Endothelial cell (in vitro differentiated cells): ENCODE results near the gene RFTN2. TPM values are rescaled to one million over a fixed set of nuclear protein-coding genes. Genes with fewer than 3 reads are reported as not detected.
"Not testable (repeated sequence)": the region's sequence is repeated elsewhere in the genome, so short reads cannot be mapped to it uniquely, and the experiment has no call there.

ENCODE experiments used
- DNase-seq: peaks from one replicate; pipeline ENCODE4 v3.0.0; 2021; ENCODE audit warnings: low spot score
- H3K27ac Mint-ChIP-seq: one replicate; pipeline ENCODE4 v1.8.0; 2021; ENCODE audit warnings: mixed read lengths, inconsistent platforms; ENCODE audit not compliant: unreplicated experiment
- H3K27me3 Mint-ChIP-seq: one replicate; pipeline ENCODE4 v1.8.0; 2021; ENCODE audit warnings: mild to moderate bottlenecking, moderate library complexity, mixed read lengths, inconsistent platforms; ENCODE audit not compliant: unreplicated experiment
- H3K36me3 Mint-ChIP-seq: one replicate; pipeline ENCODE4 v1.8.0; 2021; ENCODE audit warnings: mild to moderate bottlenecking, low read depth, mixed read lengths, inconsistent platforms; ENCODE audit not compliant: unreplicated experiment
- H3K4me1 Mint-ChIP-seq: one replicate; pipeline ENCODE4 v1.8.0; 2021; ENCODE audit warnings: mild to moderate bottlenecking, mixed read lengths, inconsistent platforms; ENCODE audit not compliant: unreplicated experiment
- H3K4me3 Mint-ChIP-seq: one replicate; pipeline ENCODE4 v1.8.0; 2021; ENCODE audit warnings: mild to moderate bottlenecking, mixed read lengths, inconsistent platforms; ENCODE audit not compliant: unreplicated experiment
- H3K9me3 Mint-ChIP-seq: one replicate; pipeline ENCODE4 v1.8.0; 2021; ENCODE audit warnings: mixed read lengths, inconsistent platforms; ENCODE audit not compliant: unreplicated experiment
- CTCF ChIP-seq: fragments of 200-600 bp; sonication (generic); IDR thresholded peaks from one replicate; pipeline ENCODE4 v1.5.0; 2021; ENCODE audit warnings: antibody characterized with exemption; ENCODE audit not compliant: unreplicated experiment
- total RNA-seq: library from RNA; stranded (reverse); fragmentation: NEBNext Ultra II Directional; extraction: Animal tissue kit (Norgen Biotek cat#: 25700); gene quantifications from one replicate; pipeline ENCODE4 v1.2.1, GENCODE V29; 2021; ENCODE audit not compliant: unreplicated experiment

Gene RFTN2
- total RNA-seq, 1 donor from 2014 or later, result 27.2 TPM

GRCh38 chr2:197591339-197592072, 83.9 kb downstream of the RFTN2 start:
- no peak for DNase-seq
- H3K36me3 Mint-ChIP-seq, result peaks cover 43% of the 10 kb centered on the region
- no peak for TF ChIP-seq CTCF
- H3K4me3 Mint-ChIP-seq, result no peak overlapping the region
- H3K4me1 Mint-ChIP-seq, result peaks cover 2% of the 10 kb centered on the region
- H3K27me3 Mint-ChIP-seq, result peaks cover 2% of the 10 kb centered on the region
- no peaks in the 10 kb centered on the region for H3K9me3 Mint-ChIP-seq
- H3K27ac Mint-ChIP-seq, result no peak overlapping the region

GRCh38 chr2:197587255-197587654, 88.1 kb downstream of the RFTN2 start:
- H3K9me3 Mint-ChIP-seq, H3K27me3 Mint-ChIP-seq, H3K27ac Mint-ChIP-seq, DNase-seq, H3K4me1 Mint-ChIP-seq, H3K4me3 Mint-ChIP-seq: not testable (repeated sequence)
- peaks cover 24% of the 10 kb centered on the region for H3K36me3 Mint-ChIP-seq

DNA sequence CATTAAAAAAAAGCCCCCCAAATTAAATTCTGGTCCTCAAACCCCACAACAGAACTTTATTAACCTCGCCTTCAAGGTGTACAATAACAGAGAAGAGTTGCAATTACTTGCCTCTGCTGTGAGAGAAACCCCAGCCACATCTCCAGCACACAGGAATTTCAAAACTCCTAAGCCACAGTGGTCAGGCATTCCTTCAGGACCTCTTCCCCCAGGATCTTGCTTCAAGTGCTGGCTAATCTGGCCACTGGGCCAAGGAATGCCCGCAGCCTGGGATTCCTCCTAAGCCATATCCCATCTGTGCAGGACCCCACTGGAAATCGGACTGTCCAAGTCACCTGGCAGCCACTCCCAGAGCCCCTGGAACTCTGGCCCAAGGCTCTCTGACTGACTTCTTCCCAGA, 95.2 kb downstream of the RFTN2 start:
- H3K36me3 Mint-ChIP-seq, H3K27ac Mint-ChIP-seq, H3K27me3 Mint-ChIP-seq, H3K4me3 Mint-ChIP-seq, H3K9me3 Mint-ChIP-seq, DNase-seq: not testable (repeated sequence)
- peaks cover 11% of the 10 kb centered on the region for H3K4me1 Mint-ChIP-seq

DNA sequence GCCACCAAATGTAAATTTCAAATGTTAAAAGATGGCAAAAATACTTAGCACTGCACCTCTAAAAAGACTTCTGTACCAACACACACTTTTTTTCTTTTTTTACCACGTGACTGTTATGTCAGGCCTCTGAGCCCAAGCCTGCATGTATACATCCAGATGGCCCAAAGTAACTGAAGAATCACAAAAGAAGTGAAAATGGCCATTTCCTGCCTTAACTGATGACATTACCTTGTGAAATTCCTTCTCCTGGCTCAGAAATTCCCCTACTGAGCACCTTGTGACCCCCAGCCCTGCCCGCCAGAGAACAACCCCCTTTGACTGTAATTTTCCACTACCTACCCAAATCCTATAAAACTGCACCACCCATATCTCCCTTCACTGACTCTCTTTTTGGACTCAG, 97.1 kb downstream of the RFTN2 start:
- H3K9me3 Mint-ChIP-seq, result peaks cover 11% of the 10 kb centered on the region

GRCh38 chr2:197577446-197577845, 97.9 kb downstream of the RFTN2 start:
- no peak overlapping the region for H3K4me3 Mint-ChIP-seq
- H3K9me3 Mint-ChIP-seq, result peaks cover 16% of the 10 kb centered on the region
- peaks cover 11% of the 10 kb centered on the region for H3K4me1 Mint-ChIP-seq
- H3K27me3 Mint-ChIP-seq, result peaks cover 6% of the 10 kb centered on the region
- TF ChIP-seq CTCF, result no peak
- H3K27ac Mint-ChIP-seq, result no peak overlapping the region
- peaks cover 30% of the 10 kb centered on the region for H3K36me3 Mint-ChIP-seq
- DNase-seq, result no peak

More for the DNA sequence above, 97.1 kb downstream of the RFTN2 start:
- Mint-ChIP-seq H3K36me3 (peaks cover 22% of the 10 kb centered on the region), H3K4me1 (peaks cover 11% of the 10 kb centered on the region)
- not testable (repeated sequence) for H3K27ac Mint-ChIP-seq, H3K4me3 Mint-ChIP-seq, DNase-seq, H3K27me3 Mint-ChIP-seq

DNA sequence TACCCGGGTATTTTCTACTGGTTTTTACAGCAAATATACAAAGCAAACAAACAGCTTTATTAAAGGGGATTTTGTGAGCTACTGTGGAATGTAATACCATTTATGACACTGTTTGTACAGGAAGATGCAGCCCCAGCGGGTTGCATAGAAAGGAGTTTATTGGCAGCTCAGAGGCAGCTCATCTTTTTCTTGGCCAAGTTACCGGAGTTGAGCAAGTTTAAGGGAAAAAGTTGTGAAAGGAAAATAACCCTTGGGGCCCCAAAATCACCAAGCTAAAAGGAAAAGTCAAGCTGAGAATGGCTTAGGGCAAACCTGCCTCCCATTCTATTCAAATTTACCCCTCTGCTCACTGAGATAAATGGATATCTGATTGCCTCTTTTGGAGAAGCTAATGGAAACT, 98.8 kb downstream of the RFTN2 start:
- peaks cover 11% of the 10 kb centered on the region for H3K4me1 Mint-ChIP-seq
- H3K27me3 Mint-ChIP-seq, result peaks cover 6% of the 10 kb centered on the region
- no peak overlapping the region for H3K4me3 Mint-ChIP-seq
- no peak for DNase-seq
- peaks cover 16% of the 10 kb centered on the region for H3K9me3 Mint-ChIP-seq
- H3K36me3 Mint-ChIP-seq, result peaks cover 38% of the 10 kb centered on the region
- no peak overlapping the region for H3K27ac Mint-ChIP-seq
- no peak for TF ChIP-seq CTCF
